IPS-NIHi7 (cell line): ENCODE data around the gene EAF2.
"Not testable (repeated sequence)": the region's sequence is repeated elsewhere in the genome, so short reads cannot be mapped to it uniquely, and the experiment has no call there.

ENCODE experiments used
- DNase-seq: peaks from one replicate; pipeline ENCODE4 v3.0.0; 2012; ENCODE audit warnings: mixed read lengths; ENCODE audit errors: extremely low spot score

The EAF2 gene

DNA sequence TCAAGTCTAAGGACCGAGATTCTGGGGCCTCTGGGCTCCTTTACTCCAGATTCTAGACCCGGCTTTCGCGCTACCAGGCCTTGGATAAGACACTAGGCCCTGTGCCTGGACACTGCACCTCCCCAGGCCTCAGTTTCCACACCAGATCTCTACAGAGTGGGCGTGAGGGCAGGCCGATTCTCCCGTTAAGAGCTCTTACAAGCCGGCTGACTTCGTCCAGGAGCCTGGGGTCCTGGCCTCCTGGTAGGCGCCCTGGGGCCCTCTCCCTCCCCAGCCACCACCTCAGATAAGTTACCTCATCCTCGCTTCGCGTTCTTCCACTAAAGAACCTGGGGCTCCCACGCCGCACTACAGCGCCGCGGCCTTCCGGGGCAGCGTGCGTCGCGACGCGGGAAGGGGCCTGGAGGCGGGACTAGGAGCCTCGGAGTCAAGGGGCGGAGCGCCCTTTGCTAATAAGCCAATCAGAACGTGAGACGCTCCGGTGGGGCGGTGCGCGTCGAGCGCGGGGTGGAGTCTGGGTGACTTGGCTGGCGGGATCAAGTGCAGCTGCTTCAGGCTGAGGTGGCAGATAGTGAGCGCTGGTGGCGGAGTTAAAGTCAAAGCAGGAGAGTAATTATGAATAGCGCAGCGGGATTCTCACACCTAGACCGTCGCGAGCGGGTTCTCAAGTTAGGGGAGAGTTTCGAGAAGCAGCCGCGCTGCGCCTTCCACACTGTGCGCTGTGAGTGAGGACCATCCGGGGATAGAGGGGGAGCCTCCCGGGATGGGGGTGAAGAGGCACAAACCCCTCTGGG is at the start of gene EAF2, which contains the start of gene IQCB1:
Gene EAF2, plus strand, starts transcription at position 539 of the 794 bp plus-strand sequence. Its CDS starts 77 bp downstream, at position 616.
Gene IQCB1, minus strand, starts transcription at position 390 of the 794 bp plus-strand sequence. CDS start 6,100 bp downstream, outside the sequence.
- DNase-seq = peak; percentile 100

DNA sequence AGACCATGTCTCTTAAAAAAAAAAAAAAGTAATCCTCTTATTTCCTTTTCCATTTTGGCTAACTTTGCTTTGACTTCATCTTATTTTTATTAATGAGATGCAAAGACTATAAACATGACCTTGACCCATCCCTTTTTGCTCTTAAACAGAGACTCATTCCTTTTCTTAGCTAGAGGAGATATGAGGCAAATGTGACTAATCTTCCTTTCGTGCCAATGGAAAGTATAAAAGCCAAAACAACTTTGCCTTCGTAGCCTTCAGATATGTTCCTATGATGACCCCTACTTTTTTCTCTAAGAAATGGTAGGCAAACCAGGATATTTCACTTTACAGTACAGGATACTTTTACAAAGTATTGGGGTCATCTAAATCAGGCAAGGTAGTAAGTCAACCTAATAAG is 48.5 kb upstream of the EAF2 start:
- no peak for DNase-seq

DNA sequence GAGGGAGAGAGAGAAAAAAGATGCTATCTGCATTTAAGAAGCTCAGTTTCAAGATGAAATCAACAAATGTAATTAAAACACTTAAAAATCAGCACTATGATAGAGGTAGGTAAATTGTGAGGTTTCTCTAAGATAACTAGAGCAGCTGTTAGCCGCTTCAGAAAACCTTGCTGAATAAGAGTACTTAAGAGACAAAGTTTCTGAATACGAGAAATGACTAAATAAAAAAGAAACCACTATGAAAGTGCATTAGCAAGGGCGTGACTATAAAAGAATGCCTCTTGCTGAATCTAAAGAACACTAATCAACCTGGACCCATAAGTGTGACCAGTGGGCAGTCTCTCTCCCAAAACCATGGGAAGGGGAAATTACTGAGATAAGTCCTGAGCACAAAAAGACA is 41.9 kb upstream of the EAF2 start:
- no peak for DNase-seq

DNA sequence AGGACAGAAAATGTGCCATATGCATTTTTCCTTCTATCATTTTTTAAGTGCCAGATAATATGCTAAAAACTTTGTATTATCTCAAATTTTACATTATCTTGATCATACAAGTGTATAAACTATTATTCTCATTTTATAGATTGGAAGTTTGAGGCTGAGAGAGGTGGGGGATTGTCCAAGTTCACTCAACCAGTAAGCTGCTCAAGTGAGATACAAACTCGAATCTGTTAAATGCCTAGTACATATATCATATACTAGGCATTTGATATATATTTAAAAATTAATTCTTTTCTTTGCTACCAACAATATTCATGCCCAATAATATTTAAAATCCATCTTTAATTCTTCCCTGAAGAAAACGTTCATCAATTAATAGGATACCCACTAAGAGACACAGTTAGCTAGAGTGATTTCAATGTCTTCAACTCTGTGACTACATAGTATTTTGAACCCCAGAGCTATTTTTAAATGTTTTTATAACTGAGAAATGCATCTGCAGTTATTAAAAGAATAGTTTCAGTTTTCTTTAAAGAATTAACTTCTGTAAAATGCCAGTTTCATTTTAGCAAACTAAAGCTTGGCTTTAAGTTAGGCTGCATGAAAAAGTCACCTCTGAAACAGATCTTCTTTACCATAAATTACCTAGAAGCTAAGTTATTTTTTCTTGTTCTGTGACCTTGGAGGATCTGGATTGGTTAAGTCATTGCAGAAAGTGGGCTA is 40.6 kb upstream of the EAF2 start:
- no peak for DNase-seq

DNA sequence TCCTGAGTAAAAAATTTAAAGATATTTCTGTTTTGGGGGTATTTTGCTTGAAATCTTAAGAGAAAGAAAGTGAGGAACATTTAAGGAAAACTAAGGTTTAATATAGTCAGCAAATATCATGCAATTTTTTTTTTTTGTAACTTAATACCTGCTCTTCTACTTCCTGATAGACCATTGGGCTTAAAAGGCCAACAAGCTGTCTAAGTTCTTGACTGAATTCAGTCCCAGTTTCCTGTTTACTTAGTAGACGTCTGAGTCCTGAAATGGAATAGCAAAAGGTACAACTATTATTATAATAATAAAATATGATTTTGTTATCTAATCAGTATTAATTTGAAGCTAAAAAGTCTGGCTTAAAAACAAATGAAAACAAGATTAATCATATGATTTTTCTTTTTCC is 38.0 kb upstream of the EAF2 start:
- no peak for DNase-seq

DNA sequence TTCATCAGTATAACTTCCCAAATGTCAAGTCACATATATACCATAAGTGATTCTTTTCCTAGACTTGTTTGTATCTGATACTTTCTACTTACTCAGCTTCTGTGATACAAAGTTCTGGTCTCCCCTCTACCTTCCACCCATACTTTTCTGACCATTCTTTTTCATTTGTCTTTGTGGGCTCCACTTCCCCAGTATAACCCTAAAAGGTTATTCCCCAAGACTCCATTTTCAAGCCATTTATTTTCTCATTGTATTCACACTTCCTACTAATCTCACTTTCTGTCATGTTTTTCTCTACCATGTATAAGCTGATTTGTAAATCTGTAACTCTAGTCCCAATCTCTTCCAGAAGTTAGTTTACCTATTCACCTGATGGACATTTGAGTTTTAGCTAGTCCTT is 34.1 kb upstream of the EAF2 start:
- no peak for DNase-seq

DNA sequence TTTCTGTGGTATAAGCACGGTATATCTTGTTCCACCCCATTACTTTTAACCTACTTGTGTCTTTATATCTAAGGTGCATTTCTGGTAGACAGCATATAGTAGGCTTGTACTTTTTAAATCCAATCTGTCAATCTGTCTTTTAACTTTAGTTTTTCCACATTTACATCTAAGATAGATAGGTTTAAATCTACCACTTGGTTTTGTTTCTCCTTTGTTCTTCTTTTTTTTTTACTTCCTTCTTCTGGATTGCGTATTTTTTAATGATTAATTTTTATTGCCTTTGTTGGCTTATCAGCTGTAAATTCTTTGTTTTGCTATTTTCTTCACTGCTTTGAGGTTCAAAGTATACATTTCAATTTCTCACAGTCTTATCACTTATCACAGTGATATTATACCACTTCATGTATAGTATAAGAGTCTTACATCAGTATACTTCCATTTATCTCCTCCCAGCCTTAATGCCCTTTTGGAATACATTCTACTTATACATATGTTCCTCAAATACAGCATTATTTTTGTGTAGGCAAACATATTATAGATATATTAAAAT is 31.2 kb upstream of the EAF2 start:
- no peak for DNase-seq

DNA sequence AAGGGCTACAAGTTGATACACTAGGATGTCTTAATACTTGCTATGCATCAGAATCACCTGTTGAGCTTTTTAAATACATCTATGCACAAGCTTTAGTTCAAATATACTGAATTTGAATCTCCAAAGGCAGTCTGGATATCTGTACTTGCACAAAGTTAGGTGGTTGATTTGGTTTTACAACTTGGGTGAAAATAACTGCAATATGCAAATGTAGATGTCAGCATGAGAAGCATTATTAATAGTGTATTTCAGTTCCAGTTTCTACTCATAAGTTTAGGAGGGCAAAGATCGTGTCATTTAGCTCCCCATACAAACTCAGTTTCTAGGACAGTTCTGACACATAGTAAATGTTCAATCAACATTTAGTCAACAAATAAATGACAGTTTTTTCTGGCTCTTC is 25.8 kb upstream of the EAF2 start:
- DNase-seq = no peak

DNA sequence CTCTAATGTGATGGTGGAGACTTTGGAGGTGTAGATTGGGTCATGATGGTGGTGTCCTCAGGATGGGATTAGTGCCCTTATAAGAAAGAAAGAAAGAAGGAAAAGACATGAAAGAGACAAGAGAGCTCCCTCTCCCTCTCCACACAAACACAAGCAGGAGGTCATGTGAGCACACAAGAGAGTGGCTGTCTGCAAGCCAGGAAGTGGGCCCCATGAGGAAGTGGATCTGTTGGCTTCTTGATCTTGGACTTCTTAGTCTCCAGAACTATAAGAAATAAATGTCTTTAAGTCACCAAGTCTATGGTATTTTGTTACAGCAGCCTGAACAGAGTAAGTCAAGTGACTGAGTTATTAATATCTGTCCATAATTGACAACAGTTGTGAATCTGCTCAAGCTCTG is 17.3 kb upstream of the EAF2 start:
- DNase-seq = no peak

DNA sequence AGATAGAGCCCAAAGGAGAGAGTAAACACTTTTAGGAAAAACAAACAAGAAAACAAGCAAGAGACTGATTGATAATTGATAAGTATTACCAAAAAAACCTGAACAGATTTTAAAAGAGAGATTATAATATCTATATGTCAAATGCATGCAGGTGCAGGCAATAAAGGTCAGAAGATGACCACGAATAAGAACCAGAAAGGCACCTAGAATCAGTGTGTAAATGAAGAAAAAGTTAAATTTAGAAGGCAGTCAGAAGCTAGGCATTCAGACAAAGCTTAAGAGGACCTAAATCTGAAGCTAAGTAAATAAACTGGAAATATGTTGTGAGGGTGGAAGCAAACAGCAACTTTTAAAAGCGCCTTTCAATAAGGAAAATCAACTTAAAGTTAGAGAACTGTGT is 16.4 kb upstream of the EAF2 start:
- DNase-seq = no peak

DNA sequence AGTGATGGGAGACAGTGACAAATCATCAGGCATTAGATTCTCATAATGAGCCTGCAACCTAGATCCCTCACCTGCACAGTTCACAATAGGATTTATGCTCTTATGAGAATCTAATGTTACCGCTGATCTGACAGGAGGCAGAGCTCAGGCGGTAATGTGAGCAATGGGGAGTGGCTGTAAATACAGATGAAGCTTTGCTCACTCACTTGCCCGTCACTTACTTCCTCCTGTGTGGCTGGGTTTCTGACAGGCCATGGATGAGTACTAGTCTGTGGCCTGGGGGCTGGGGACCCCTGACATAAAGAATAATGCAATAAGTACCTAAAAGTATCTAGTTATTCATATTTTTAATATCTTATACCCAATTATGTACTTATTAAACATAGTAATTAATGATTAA is 15.8 kb upstream of the EAF2 start:
- no peak for DNase-seq

DNA sequence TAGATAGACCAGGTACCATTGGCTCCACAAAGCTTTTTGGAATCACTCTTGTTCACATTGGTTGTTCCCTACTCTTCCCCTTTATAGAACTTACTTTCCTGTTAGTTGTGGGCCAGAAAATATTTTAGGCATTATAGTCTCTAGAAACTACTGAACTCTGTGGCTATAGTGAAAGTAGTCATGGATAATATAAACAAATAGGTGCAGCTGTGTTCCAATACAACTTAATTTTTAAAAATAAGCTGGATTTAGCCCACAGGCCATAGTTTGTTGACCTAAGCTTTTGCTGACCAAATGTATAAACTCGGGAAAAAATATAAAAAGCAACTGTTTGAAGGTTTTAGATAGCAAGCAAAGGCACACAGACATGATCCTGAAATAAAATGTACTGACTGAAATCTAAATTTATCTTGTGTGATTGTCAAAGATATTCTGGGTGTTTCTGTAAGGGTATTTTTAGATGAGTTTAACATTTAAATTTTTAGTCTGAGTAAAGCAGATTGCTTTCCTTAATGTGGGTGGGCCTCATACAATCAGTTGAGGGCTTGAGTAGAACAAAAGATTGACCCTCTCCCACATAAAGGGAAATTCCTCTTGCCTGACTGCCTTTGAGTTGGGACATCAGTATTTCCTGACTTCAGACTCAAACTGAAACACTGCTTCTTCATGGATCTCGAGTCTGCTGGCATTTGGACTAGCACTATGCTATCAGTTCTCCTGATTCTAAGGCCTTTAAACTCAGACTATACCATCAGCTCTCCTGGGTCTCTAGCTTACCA is 13.4 kb upstream of the EAF2 start:
- DNase-seq = no peak

DNA sequence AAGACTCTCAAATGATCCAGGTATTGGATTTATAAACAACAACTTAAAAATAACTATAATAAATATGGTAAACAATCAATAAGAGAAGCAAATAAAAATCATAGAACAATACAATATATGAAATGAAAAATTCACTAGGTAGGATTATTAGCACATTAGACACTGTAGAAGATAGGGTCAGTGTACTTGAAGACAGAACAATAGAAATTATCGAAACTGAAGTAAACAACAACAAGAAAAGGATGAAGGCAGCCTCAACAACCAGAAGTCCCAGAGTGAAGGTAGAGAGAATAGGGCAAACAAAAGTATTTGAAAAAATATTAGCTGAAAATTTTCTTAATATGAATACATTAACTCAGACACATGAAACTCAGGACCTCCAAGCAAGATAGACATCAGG is 12.0 kb upstream of the EAF2 start:
- DNase-seq = no peak

DNA sequence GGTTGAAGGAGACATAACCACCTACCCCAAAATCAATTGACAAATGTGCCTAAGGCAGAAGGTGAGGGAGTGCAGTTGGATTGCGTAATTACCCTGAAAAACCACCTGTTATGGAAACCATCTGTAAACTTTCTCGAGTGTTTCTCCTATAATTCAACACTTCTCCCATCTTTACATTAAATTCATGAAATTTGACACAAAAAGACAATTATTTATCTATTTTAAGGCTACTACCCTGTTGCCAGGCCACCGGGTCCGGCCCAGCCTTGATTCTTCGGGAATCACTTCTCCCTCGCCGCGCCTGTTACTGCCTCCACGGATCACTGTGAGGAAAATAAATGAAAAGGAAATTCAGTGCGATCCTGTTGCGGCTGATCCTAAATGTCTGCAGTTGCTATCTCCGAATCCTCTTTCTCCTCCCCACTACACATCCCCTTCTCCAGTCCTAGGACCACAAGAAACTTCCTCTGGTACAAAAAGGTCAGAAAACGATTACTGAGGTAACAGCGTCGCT is 795 bp upstream of the EAF2 start:
- DNase-seq = peak; percentile 33

DNA sequence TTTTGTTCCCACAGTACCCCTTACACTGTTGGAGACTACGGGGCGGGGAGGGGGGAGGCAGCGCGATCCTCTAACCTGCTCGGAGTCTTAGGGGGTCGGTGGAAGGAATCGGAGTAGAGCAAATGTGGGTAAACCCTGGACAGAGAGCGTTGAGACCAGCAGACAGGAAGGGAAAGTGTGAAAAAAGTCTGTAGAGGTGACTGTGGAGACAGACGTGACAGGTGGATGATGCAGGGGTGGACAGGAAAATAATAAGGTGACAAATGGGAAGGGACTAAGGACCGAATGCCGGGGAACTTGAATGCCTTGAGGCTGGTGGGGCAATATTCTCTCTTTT is 424 bp downstream of the EAF2 start:
- no peak for DNase-seq

DNA sequence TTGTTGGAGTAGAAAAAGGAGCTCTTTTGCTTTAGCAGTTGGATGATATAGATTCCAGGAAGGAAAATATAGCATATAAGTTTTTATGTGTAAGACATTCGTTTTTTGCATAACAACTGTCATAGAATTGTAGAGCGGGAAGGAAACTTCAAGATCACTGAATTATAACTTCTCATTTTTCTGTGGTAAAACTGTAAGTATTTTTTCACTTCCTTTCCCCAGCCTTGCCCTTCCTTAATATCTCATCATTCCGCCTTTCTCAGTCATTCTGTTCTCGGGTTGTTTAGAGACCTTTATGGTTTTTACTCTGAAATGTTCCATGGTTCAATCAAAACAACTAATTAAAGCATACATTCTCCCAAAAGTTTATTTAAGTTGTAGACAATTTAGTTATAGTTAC is 1.1 kb downstream of the EAF2 start:
- DNase-seq = no peak

DNA sequence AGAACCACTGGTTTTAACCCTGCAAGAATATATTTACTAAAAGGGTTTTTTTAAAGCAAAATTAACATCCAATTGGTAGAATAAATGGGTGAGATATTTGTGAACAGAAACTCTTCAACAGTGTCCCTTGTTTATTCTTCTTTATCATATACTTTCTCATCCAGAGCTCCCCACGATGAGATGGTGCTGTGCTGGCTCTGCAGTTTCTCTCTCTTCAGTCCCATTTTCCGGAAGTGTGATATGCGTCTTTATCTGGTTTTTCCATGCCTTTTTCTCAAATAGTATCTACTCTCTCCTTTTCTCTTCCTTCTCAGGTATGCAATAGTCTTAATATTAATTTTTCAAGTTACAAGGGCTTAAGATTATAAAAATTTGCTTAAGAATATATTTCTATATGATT is 1.5 kb downstream of the EAF2 start:
- DNase-seq = no peak

DNA sequence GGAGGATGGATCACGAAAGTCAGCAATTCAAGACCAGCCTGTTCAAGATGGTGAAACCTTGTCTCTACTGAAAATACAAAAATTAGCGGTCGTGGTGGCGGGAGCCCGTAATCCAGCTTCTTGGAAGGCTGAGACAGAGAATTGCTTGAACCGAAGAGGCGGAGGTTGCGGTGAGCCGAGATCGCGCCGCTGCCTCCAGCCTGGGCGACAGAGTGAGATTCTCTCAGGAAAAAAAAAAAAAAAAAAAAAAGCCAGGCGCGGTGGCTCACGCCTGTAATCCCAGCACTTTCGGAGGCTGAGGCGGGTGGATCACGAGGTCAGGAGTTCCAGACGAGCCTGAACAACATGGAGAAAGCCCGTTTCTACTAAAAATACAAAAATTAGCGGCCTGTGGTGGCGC is 5.0 kb downstream of the EAF2 start:
- no peak for DNase-seq

DNA sequence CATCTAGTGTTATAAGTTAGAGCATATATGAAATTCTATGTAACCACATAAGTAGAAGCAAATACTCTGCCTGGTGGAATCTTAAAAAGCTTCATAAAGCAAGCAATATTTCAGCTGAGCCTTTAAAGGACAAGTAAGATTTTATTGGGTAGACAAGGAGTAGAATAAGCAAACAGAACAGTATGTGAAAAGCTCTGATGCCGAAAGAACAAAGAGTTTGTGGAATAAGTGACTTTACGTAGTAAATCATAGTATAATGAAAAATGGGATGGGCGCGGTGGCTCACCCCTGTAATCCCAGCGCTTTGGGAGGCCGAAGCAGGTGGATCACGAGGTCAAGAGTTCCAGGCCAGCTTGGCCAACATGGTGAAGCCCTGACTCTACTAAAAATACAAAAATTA is 9.9 kb downstream of the EAF2 start:
- no peak for DNase-seq

DNA sequence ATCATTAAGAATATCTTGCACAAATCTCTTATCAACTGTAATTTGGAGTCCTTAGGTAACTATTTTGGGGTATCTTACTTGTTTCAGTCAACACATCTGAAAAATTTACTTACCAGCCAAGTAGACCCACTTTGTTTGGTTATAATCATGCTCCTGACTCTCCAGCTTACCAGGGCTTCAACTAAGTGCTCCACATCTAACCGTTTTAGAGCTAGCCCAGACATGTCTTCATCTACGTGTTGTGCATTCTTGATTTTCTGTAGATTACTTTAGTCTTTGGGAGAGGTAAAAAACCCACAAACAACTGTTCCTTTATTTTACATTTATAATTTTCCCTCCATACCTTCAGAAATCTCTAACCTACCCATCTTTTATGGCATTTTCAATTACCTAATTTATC is 17.2 kb downstream of the EAF2 start:
- DNase-seq = no peak

DNA sequence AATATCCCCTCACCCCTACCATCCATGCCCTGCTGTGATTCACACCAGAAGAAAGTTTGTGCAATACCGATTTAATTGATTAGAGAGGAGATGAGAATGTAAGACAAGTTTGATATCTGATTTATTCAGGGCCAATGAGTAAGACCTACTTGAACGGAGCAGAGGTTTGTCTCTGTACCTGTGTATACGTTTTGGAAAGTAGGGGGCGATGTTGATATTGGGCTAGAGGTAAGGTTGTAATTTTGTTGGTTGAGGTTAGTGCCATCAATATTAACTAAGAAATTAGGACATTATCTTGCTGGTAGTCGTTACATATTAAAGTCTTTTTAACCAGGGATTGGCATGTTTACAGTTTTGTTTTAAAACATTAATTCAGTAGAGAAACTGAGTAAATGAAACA is 20.5 kb downstream of the EAF2 start:
- DNase-seq = peak; percentile 54

DNA sequence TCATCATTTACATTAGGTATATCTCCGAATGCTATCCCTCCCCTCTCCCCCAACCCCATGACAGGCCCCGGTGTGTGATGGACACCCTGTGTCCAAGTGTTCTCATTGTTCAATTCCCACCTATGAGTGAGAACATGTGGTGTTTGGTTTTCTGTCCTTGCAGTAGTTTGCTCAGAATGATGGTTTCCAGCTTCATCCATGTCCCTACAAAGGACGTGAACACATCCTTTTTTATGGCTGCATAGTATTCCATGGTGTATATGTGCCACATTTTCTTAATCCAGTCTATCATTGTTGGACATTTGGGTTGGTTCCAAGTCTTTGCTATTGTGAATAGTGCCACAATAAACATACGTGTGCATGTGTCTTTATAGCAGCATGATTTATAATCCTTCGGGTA is 22.8 kb downstream of the EAF2 start:
- DNase-seq = not testable (repeated sequence)
